ENCODE data around the gene SUPT5H. TPM values are rescaled to one million over a fixed set of nuclear protein-coding genes. Genes with fewer than 3 reads are reported as not detected.

SUPT5H gene
- total RNA-seq, 1 donor: 80.7 TPM

- peak; percentile 90 for DNase-seq (ENCODE audit: low read depth)
- TF ChIP-seq CTCF (IDR thresholded peaks at IDR 0.05; ENCODE audit: insufficient read depth, low read depth, low read length): no peak
Measured at GRCh38 chr19:39406656-39407409, 38.5 kb upstream of the SUPT5H start, which contains the start of gene ZFP36. Gene ZFP36 (plus strand): TSS chr19:39406847. CDS start chr19:39406905, 58 bp downstream.

GRCh38 chr19:39407410-39407659 lies 38.0 kb upstream of the SUPT5H start:
- no peak for TF ChIP-seq CTCF (IDR thresholded peaks at IDR 0.05; ENCODE audit: insufficient read depth, low read depth, low read length)
- DNase-seq (ENCODE audit: low read depth): no peak
- peak overlapping the region; percentile 88 for H3K4me3 ChIP-seq (ENCODE audit: low read depth, low read length)

More at GRCh38 chr19:39406656-39407409, 38.5 kb upstream of the SUPT5H start, which contains the start of gene ZFP36:
- peak within 1 kb of the TSS; percentile 88 for H3K4me3 ChIP-seq (ENCODE audit: low read depth, low read length)

- no peak for TF ChIP-seq CTCF (IDR thresholded peaks at IDR 0.05; ENCODE audit: insufficient read depth, low read depth, low read length)
- peak overlapping the region; percentile 88 for H3K4me3 ChIP-seq (ENCODE audit: low read depth, low read length)
- DNase-seq (ENCODE audit: low read depth): peak; percentile 25
Measured at GRCh38 chr19:39407660-39408391, 37.6 kb upstream of the SUPT5H start.

GRCh38 chr19:39408392-39409207 lies 36.8 kb upstream of the SUPT5H start:
- peak overlapping the region; percentile 88 for H3K4me3 ChIP-seq (ENCODE audit: low read depth, low read length)
- DNase-seq (ENCODE audit: low read depth): peak; percentile 74
- TF ChIP-seq CTCF (IDR thresholded peaks at IDR 0.05; ENCODE audit: insufficient read depth, low read depth, low read length): no peak

- H3K4me3 ChIP-seq (ENCODE audit: low read depth, low read length): peak overlapping the region; percentile 88
- peak; percentile 78 for DNase-seq (ENCODE audit: low read depth)
- no peak for TF ChIP-seq CTCF (IDR thresholded peaks at IDR 0.05; ENCODE audit: insufficient read depth, low read depth, low read length)
Measured at GRCh38 chr19:39409208-39410016, 36.0 kb upstream of the SUPT5H start.
